SHP77 (cell line): ENCODE measurements around the gene FAM222B.
A peak's percentile ranks its signal among the peaks of the same experiment; 100 is the strongest.
"Not testable (repeated sequence)": the region's sequence is repeated elsewhere in the genome, so short reads cannot be mapped to it uniquely, and the experiment has no call there.

Experiments
- DNase-seq, 2 experiments: peaks; one replicate each; lab custom pipeline; 2025; lab: John Stamatoyannopoulos, UW

FAM222B gene

GRCh38 chr17:28745786-28746411 lies 96.7 kb downstream of the FAM222B start:
- DNase-seq = no peak

- DNase-seq = peak in 1 of 2 experiments; percentile 51
These were observed 97.4 kb downstream of the FAM222B start for GRCh38 chr17:28744972-28745785.

GRCh38 chr17:28744104-28744971 lies 98.3 kb downstream of the FAM222B start:
- DNase-seq = peak in 1 of 2 experiments; percentile 8

GRCh38 chr17:28743243-28744103 lies 99.1 kb downstream of the FAM222B start, which contains the start of gene TRAF4:
Gene TRAF4, plus strand, starts transcription at chr17:28744011. Its CDS starts 102 bp downstream, at chr17:28744113.
- DNase-seq = peak; percentile 72 to 79

- DNase-seq = no peak
These were observed 100.9 kb downstream of the FAM222B start for GRCh38 chr17:28741358-28742349.

GRCh38 chr17:28740406-28741357 lies 101.9 kb downstream of the FAM222B start:
- no peak for DNase-seq

- DNase-seq = no peak
These were observed 103.8 kb downstream of the FAM222B start for GRCh38 chr17:28738680-28739384.

GRCh38 chr17:28737770-28738679 lies 104.6 kb downstream of the FAM222B start:
- DNase-seq = no peak

GRCh38 chr17:28737316-28737715 lies 105.3 kb downstream of the FAM222B start:
- no peak for DNase-seq

- not testable (repeated sequence) for DNase-seq
These were observed 106.4 kb downstream of the FAM222B start for GRCh38 chr17:28735913-28736769.

- no peak for DNase-seq
These were observed 107.3 kb downstream of the FAM222B start for GRCh38 chr17:28735242-28735722.

- no peak for DNase-seq
These were observed 107.8 kb downstream of the FAM222B start for GRCh38 chr17:28734712-28735241.

GRCh38 chr17:28733346-28733745 lies 109.2 kb downstream of the FAM222B start:
- no peak for DNase-seq

GRCh38 chr17:28729950-28730330 lies 112.7 kb downstream of the FAM222B start:
- no peak for DNase-seq

GRCh38 chr17:28728364-28729200 lies 114.0 kb downstream of the FAM222B start, which contains the start of gene NEK8:
Gene NEK8, plus strand, starts transcription at chr17:28728788. Its CDS starts 26 bp downstream, at chr17:28728814.
- peak; percentile 77 to 86 for DNase-seq
